ENCODE measurements around the gene MGAT5.

MGAT5 gene, protein sequence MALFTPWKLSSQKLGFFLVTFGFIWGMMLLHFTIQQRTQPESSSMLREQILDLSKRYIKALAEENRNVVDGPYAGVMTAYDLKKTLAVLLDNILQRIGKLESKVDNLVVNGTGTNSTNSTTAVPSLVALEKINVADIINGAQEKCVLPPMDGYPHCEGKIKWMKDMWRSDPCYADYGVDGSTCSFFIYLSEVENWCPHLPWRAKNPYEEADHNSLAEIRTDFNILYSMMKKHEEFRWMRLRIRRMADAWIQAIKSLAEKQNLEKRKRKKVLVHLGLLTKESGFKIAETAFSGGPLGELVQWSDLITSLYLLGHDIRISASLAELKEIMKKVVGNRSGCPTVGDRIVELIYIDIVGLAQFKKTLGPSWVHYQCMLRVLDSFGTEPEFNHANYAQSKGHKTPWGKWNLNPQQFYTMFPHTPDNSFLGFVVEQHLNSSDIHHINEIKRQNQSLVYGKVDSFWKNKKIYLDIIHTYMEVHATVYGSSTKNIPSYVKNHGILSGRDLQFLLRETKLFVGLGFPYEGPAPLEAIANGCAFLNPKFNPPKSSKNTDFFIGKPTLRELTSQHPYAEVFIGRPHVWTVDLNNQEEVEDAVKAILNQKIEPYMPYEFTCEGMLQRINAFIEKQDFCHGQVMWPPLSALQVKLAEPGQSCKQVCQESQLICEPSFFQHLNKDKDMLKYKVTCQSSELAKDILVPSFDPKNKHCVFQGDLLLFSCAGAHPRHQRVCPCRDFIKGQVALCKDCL

DNA sequence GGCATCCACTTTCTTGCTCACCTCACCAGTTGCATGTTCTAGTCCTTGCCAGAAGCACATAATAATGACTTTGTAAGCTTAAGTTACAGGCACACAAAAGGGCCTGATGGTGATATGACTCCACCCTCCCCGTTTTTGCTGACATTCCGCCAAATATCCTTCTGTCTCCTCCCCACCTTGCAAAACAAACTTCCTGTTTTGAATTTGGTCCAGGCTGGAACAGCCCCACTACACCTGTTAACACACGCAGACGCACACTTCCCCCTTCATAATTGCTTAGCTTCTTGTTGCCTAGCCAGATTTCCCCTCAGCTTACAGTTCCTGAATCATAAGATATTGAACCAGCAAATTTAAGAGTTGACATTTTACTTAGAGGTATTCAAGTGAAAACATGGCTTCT, at the start of gene MGAT5:
TSS of gene MGAT5 (plus strand) at position 269 of the 400 bp plus-strand sequence. CDS start 332 bp downstream, outside the sequence.
- DNase-seq, result peak; percentile 77

DNA sequence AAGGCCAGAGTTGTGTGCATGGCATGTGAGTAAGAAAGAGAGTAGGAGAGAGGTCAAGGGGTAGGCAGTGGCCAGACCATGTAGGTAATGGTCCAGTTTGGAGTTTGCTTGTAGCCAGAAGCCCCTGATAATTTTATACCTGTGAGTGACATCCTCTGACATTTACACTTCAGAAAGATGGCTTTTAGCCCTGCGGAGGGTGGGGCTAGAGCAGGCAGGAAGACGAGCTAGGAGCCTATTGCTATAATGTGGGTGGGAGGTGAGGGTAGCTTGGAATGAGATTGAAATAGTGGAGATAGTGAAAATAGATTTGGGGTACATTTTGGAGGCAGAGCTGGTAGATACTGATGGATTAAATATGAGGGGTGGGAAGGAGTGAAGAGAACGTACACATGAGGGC, 48.8 kb upstream of the MGAT5 start:
- DNase-seq, result no peak

GRCh38 chr2:134206031-134206430, 47.8 kb upstream of the MGAT5 start:
- peak; percentile 21 for DNase-seq

GRCh38 chr2:134206573-134206972, 47.3 kb upstream of the MGAT5 start:
- DNase-seq, result no peak

- peak; percentile 58 for DNase-seq
These were observed 46.2 kb upstream of the MGAT5 start for GRCh38 chr2:134207589-134208209.

DNA sequence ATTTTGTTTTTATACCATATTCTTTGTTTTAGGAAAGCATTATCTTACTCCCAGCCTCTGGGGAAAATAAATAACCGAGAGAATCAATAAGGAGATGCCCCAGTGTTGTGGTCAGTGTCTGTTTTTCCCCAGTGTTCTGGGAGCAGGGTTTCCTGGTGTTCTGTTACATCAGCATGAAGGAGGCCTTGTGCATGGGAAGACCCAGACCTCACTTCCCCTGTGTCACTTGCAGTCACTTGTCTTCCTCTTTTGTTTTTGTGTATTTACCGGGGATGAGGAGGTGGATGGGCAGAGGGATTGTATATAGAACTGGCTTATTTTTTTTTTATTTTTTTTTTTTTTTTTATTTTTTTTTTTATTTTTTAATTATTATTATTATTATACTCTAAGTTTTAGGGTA, 45.0 kb upstream of the MGAT5 start:
- DNase-seq, result no peak

- DNase-seq, result no peak
These were observed 41.1 kb upstream of the MGAT5 start for GRCh38 chr2:134212746-134213145.

GRCh38 chr2:134216152-134216829, 37.6 kb upstream of the MGAT5 start:
- no peak for DNase-seq

DNA sequence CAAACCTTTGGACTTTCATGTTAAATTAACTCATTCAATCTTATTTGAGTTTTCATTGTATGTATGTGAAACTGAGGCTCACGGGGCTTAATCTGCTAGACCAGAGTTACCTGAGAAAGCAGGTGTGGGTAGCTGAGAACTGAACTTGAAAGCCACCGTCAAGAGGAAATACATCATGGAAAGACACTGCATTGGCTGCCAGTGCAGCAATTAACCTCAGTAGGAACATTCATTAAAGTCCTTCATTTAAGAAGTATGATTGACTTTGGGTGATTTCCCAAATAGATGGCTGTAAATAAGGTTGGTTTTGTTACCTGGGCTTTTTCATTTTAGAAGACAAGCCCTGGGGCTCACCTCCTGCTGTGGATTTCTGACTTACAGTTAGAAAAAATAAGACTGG, 36.5 kb upstream of the MGAT5 start:
- DNase-seq, result peak; percentile 40

DNA sequence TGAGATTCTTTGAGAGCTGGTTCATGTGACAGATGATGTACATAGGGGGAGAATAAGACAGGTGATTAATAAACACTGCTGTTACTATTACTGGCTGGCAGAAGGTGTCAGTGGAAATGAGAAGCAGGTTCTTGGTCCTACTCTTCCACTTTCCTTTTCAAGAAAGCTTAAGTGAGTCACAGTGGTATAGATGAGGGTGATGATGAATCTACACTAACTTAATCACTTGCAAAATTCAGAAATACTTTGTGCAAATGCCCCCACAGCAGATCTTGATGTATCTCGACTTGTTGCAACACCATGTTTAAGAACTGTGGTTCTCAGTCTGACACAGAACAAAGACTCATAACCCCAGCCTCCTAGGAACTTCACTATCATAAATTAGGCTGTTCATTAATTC, 35.9 kb upstream of the MGAT5 start:
- DNase-seq, result no peak

DNA sequence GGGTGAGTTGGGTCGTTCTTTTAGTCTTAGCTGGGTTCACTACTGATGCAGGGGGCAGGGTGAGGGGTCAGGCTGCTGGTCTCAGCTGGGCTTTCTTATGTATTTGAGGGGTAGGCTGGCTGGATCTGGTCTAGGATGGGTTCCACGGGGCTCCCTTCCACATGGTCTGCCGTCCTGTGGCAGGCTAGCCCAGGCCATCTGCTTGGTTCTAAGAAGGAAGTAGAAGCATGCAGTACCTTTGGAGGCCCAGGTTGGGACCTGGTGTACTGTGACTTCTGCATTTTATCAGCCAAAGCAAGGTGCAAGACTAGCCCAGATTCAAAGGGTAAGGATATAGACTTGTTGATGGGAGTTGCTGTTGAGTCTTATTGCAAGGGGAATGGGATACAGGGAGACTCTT, 35.5 kb upstream of the MGAT5 start:
- no peak for DNase-seq

DNA sequence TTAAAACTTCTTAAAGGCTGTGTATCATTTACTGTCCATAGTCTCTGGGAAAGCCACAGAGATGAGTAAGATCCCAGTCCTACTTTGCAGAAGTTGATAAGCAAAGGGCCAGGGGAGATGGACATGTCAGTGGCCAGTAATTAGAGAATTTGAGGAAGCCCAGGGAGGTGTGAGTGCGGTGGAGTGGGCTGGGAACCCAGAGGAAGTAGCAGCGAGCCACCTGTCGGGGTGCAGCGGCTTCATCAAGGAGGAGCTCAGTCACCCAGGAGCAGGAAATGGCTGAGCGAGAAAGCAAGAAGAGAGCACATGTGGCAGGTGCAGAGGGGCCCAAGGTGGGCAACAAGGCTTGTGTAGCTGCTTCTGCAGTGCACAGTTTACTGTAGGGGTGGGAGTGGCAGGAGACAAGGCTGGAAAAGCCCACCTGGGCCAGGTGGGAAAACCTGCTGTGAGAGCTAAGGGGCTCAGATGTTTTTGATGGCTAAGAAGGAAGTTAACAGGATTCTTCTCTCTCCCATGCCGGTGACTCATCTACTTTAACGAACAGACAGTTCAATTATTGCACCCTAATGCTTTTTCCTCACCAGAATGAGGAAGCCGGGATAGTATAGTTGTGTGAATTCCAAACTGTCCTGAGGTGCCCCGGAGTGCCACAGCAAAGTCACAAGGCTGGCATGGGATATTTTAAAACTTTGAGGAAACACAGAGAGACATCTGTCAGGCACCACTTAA, 34.8 kb upstream of the MGAT5 start:
- no peak for DNase-seq

GRCh38 chr2:134220344-134220974, 33.4 kb upstream of the MGAT5 start:
- DNase-seq, result no peak

DNA sequence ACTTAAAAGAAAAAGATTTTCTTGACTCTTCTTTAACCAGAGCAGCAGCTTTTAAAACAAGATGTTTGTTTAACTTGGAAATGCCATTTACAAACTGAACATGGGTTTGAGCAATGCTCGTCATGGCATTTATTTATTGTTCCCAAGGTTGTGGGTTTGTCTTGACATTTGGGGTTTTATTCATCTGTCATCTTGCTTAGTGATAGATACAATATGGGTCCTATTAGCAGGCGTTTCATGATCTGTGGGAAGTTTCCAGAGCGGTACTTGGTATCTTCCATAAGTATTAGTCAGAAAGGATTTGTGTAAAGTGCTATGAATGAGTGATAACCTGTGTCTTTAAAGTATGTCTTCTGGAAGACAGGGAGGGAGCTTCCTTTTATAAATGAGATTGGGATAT, 29.9 kb upstream of the MGAT5 start:
- DNase-seq, result no peak

DNA sequence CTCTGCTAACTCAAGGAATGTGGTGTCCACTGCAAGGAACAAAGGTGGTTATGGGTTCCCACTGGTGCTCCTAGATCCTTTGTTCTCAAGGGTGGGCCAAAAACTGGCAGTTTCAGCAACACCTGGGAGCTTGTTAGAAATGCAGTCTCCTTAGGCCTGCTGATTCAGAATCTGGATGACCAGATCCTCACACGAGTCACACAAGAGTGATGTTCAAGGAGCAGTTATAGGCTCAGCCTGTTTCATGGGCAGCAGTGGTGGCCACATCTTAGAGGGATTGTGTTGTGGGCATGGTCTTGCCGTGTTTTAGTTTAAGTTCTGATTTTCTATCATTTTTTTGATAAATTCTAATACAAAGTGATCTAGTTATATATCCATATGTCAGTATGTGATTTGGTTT, 28.7 kb upstream of the MGAT5 start:
- DNase-seq, result no peak

GRCh38 chr2:134225841-134226240, 28.0 kb upstream of the MGAT5 start:
- DNase-seq, result peak; percentile 38

DNA sequence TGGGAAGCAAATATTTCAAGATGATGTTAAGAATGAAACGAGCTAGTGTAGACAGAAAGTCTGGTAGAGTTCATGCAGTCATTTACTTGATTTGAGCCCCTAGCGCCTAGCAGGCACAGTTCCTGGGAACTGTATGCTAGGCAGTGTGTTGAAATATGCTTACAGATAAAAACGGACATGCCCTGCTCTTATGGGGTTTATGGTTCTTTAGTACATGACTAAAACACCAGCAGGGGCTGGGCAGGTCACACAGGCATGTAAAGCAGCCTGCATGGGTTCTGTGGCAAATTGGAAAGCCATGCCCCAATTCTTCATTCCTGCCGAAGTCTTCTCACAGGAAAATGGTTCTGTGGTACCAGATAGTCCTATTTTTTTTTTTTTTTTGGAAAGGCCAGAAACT, 27.3 kb upstream of the MGAT5 start:
- no peak for DNase-seq

- DNase-seq, result peak; percentile 44
These were observed 26.2 kb upstream of the MGAT5 start for GRCh38 chr2:134227666-134228065.

GRCh38 chr2:134228493-134228903, 25.4 kb upstream of the MGAT5 start:
- peak; percentile 24 for DNase-seq

GRCh38 chr2:134229540-134229939, 24.3 kb upstream of the MGAT5 start:
- DNase-seq, result no peak

- DNase-seq, result no peak
These were observed 23.0 kb upstream of the MGAT5 start for GRCh38 chr2:134230885-134231284.
